Nephron progenitor cell (in vitro differentiated cells): ENCODE results near the gene MTX1.
"Not testable (repeated sequence)": the region's sequence is repeated elsewhere in the genome, so short reads cannot be mapped to it uniquely, and the experiment has no call there.

Source experiments
- DNase-seq: peaks from one replicate; pipeline ENCODE4 v3.0.0; 2021
- H3K27ac Mint-ChIP-seq: 2 replicates; pipeline ENCODE4 v1.8.0; 2021; ENCODE audit warnings: mild to moderate bottlenecking, moderate library complexity, mixed read lengths
- H3K27me3 Mint-ChIP-seq: 2 replicates; pipeline ENCODE4 v1.8.0; 2021; ENCODE audit warnings: mild to moderate bottlenecking, low read depth, mixed read lengths; ENCODE audit not compliant: poor library complexity
- H3K36me3 Mint-ChIP-seq: 2 replicates; pipeline ENCODE4 v1.8.0; 2021; ENCODE audit warnings: low read depth, mixed read lengths
- H3K4me1 Mint-ChIP-seq: 2 replicates; pipeline ENCODE4 v1.8.0; 2021; ENCODE audit warnings: mixed read lengths
- H3K4me3 Mint-ChIP-seq: 2 replicates; pipeline ENCODE4 v1.8.0; 2021; ENCODE audit warnings: mild to moderate bottlenecking, moderate library complexity, mixed read lengths
- H3K9me3 Mint-ChIP-seq: 2 replicates; pipeline ENCODE4 v1.8.0; 2021; ENCODE audit warnings: mild to moderate bottlenecking, moderate library complexity, mixed read lengths
- TF ChIP-seq, protein P1 (sequence below): fragments of 200-600 bp; sonication (generic); IDR thresholded peaks from 2 replicates; pipeline ENCODE4 v1.5.0; 2021; ENCODE audit warnings: antibody characterized with exemption

Gene MTX1

DNA sequence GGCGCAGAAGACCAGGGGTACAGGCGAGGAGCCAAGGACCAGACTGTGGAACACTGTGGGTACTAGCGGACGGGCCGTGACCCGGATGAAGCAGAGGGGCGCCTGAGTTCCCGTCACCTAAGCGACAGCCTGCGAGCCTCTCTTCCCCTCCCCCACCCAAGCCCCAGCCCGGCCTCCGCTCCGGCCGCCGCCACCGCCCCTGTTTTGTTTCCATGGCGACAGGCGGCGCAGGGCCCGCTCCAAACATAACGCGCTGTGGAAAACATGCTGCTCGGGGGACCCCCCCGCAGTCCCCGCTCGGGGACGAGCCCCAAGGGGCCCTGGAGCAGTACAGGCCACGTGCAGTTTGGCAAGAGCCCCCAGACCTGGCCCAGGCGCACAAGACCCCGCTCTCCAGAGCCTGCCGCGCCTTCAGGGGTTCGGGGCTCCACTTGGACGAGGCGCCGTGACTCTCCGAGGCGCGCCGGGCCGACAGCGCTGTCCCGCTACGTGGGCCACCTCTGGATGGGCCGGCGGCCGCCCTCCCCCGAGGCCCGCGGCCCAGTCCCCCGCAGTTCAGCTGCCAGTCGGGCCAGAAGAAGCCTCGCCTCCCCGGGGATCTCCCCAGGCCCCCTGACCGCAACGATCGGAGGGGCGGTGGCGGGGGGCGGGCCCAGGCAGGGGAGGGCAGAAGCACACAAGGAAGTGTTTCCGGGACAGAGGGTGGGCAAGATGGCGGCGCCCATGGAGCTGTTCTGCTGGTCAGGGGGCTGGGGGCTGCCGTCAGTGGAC is at the start of gene MTX1:
Gene MTX1 (plus strand): TSS at position 155 of the 771 bp plus-strand sequence. CDS start 110 bp downstream, at position 265.
- peaks cover 39% of the 10 kb centered on the region for H3K4me1 Mint-ChIP-seq
- H3K27ac Mint-ChIP-seq: peak within 1 kb of the TSS; percentile 99
- DNase-seq: peak; percentile 90
- no peaks in the 10 kb centered on the region for H3K36me3 Mint-ChIP-seq
- no peaks in the 10 kb centered on the region for H3K9me3 Mint-ChIP-seq
- TF ChIP-seq, protein P1, sequence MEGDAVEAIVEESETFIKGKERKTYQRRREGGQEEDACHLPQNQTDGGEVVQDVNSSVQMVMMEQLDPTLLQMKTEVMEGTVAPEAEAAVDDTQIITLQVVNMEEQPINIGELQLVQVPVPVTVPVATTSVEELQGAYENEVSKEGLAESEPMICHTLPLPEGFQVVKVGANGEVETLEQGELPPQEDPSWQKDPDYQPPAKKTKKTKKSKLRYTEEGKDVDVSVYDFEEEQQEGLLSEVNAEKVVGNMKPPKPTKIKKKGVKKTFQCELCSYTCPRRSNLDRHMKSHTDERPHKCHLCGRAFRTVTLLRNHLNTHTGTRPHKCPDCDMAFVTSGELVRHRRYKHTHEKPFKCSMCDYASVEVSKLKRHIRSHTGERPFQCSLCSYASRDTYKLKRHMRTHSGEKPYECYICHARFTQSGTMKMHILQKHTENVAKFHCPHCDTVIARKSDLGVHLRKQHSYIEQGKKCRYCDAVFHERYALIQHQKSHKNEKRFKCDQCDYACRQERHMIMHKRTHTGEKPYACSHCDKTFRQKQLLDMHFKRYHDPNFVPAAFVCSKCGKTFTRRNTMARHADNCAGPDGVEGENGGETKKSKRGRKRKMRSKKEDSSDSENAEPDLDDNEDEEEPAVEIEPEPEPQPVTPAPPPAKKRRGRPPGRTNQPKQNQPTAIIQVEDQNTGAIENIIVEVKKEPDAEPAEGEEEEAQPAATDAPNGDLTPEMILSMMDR: no peak
- H3K4me3 Mint-ChIP-seq: peak within 1 kb of the TSS; percentile 93
- no peaks in the 10 kb centered on the region for H3K27me3 Mint-ChIP-seq

DNA sequence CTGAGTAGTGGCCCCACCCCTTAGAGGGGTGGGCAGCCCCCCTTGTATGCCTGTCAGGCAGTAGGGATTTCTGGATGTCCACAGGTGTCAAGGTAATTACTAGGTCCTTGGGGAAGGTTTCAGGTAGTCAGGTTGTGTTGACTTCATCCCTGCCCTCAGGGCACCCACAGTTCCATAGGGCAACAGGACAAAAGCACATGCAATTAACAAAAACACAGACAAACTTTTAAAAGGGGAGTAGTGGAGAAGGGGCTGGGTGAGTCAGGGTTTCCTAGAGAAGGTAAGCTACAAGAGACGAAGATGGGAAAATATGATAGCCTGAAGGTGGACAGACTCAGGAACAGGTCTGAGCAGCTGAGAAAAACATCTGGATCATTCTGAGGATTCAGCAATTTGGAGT is 49.5 kb upstream of the MTX1 start:
- no peaks in the 10 kb centered on the region for H3K36me3 Mint-ChIP-seq
- H3K9me3 Mint-ChIP-seq: peaks cover 12% of the 10 kb centered on the region
- no peak overlapping the region for H3K4me3 Mint-ChIP-seq
- TF ChIP-seq, protein P1: no peak
- H3K4me1 Mint-ChIP-seq: no peaks in the 10 kb centered on the region
- peaks cover 16% of the 10 kb centered on the region for H3K27me3 Mint-ChIP-seq
- no peak overlapping the region for H3K27ac Mint-ChIP-seq
- DNase-seq: no peak

- no peak for DNase-seq
- Mint-ChIP-seq H3K27me3 (peaks cover 9% of the 10 kb centered on the region), H3K27ac (peak overlapping the region; percentile 13), H3K9me3 (peaks cover 10% of the 10 kb centered on the region), H3K4me3 (no peak overlapping the region), H3K4me1 (no peaks in the 10 kb centered on the region), H3K36me3 (no peaks in the 10 kb centered on the region)
- TF ChIP-seq, protein P1: no peak
These were observed 48.4 kb upstream of the MTX1 start for GRCh38 chr1:155160128-155160527.

GRCh38 chr1:155162631-155163030 is 45.9 kb upstream of the MTX1 start:
- H3K27me3 Mint-ChIP-seq, H3K4me3 Mint-ChIP-seq, DNase-seq, H3K36me3 Mint-ChIP-seq, H3K27ac Mint-ChIP-seq: not testable (repeated sequence)
- Mint-ChIP-seq H3K9me3 (peaks cover 11% of the 10 kb centered on the region), H3K4me1 (peaks cover 23% of the 10 kb centered on the region)

- DNase-seq, H3K4me3 Mint-ChIP-seq, H3K36me3 Mint-ChIP-seq, H3K27ac Mint-ChIP-seq, H3K27me3 Mint-ChIP-seq: not testable (repeated sequence)
- H3K4me1 Mint-ChIP-seq: peaks cover 27% of the 10 kb centered on the region
- H3K9me3 Mint-ChIP-seq: peaks cover 11% of the 10 kb centered on the region
These were observed 44.7 kb upstream of the MTX1 start for GRCh38 chr1:155163785-155164184.

DNA sequence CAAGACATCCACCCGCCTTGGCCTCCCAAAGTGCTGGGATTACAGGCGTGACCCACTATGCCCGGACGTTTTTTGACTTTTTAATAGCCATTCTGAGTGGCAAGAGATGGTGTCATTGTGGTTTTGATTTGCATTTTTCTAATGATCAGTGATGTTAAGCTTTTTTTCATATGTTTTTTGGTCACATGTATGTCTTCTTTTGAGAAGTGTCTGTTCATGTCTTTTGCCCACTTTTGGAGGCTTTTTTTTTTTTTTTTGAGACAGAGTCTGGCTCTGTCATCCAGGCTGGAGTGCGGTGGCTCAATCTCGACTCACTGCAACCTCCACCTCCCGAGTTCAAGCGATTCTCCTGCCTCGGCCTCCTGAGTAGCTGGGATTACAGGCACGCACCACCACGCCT is 43.9 kb upstream of the MTX1 start:
- H3K27me3 Mint-ChIP-seq, H3K36me3 Mint-ChIP-seq, H3K27ac Mint-ChIP-seq, DNase-seq, H3K4me3 Mint-ChIP-seq: not testable (repeated sequence)
- Mint-ChIP-seq H3K4me1 (peaks cover 27% of the 10 kb centered on the region), H3K9me3 (peaks cover 11% of the 10 kb centered on the region)

GRCh38 chr1:155166051-155166470 is 42.4 kb upstream of the MTX1 start:
- peaks cover 14% of the 10 kb centered on the region for H3K36me3 Mint-ChIP-seq
- peak overlapping the region; percentile 94 for H3K27ac Mint-ChIP-seq
- H3K4me1 Mint-ChIP-seq: peaks cover 27% of the 10 kb centered on the region
- peak overlapping the region; percentile 62 for H3K4me3 Mint-ChIP-seq
- H3K27me3 Mint-ChIP-seq: no peaks in the 10 kb centered on the region
- peak; percentile 54 for DNase-seq
- H3K9me3 Mint-ChIP-seq: peaks cover 11% of the 10 kb centered on the region
- TF ChIP-seq, protein P1: no peak
